Dendritic cell treated with granulocyte-macrophage colony-stimulating factor and Interleukin-4, amounts not matched to agents 40 ng/mL and 50 ng/mL, for 4 days (primary cell): ENCODE data around the gene COPB1.
A peak's percentile ranks its signal among the peaks of the same experiment; 100 is the strongest.
"Not testable (repeated sequence)": the region's sequence is repeated elsewhere in the genome, so short reads cannot be mapped to it uniquely, and the experiment has no call there.

ENCODE experiments used
- H3K27ac Mint-ChIP-seq: one replicate; pipeline ENCODE4 v1.8.0; 2022; ENCODE audit warnings: mild to moderate bottlenecking, mixed read lengths
- H3K27me3 Mint-ChIP-seq: one replicate; pipeline ENCODE4 v1.8.0; 2022; ENCODE audit warnings: mild to moderate bottlenecking, mixed read lengths
- H3K36me3 Mint-ChIP-seq: one replicate; pipeline ENCODE4 v1.8.0; 2022; ENCODE audit warnings: low read depth, mixed read lengths
- H3K4me1 Mint-ChIP-seq: one replicate; pipeline ENCODE4 v1.8.0; 2022; ENCODE audit warnings: low read depth, mixed read lengths
- H3K4me3 Mint-ChIP-seq: one replicate; pipeline ENCODE4 v1.8.0; 2022; ENCODE audit warnings: mild to moderate bottlenecking, moderate library complexity, mixed read lengths
- H3K9me3 Mint-ChIP-seq: one replicate; pipeline ENCODE4 v1.8.0; 2022; ENCODE audit warnings: mixed read lengths
- intact Hi-C: fragments of 100-400 bp; cut with micrococcal nuclease; formaldehyde crosslinking; loops from one replicate; pipeline ENCODE4 v1.15.0; 2022

Gene COPB1

GRCh38 chr11:14499560-14500180, at the start of gene COPB1:
Gene COPB1 (minus strand): TSS chr11:14499811. CDS start chr11:14498928, 883 bp downstream.
- Mint-ChIP-seq H3K4me1 (peaks cover 20% of the 10 kb centered on the region), H3K9me3 (no peaks in the 10 kb centered on the region), H3K27ac (peak within 1 kb of the TSS; percentile 91), H3K4me3 (peak within 1 kb of the TSS; percentile 95), H3K27me3 (no peaks in the 10 kb centered on the region), H3K36me3 (peaks cover 63% of the 10 kb centered on the region)
- intact Hi-C loops, result loop anchor here (1.0 to 5.0 kb wide), 2 partner anchors 21 to 37 kb away; partner anchors contain the start of gene PSMA1

GRCh38 chr11:14547440-14547839, 47.8 kb upstream of the COPB1 start:
- Mint-ChIP-seq H3K9me3 (no peaks in the 10 kb centered on the region), H3K27me3 (no peaks in the 10 kb centered on the region), H3K4me3 (no peak overlapping the region), H3K4me1 (peaks cover 20% of the 10 kb centered on the region), H3K36me3 (no peaks in the 10 kb centered on the region), H3K27ac (no peak overlapping the region)
- intact Hi-C loops, result no loop called here

GRCh38 chr11:14546672-14547071, 47.1 kb upstream of the COPB1 start:
- Mint-ChIP-seq H3K27ac (no peak overlapping the region), H3K4me3 (no peak overlapping the region), H3K9me3 (no peaks in the 10 kb centered on the region), H3K27me3 (no peaks in the 10 kb centered on the region), H3K4me1 (peaks cover 26% of the 10 kb centered on the region), H3K36me3 (no peaks in the 10 kb centered on the region)
- intact Hi-C loops, result no loop called here

GRCh38 chr11:14544611-14545010, 45.0 kb upstream of the COPB1 start:
- H3K4me1 Mint-ChIP-seq, result peaks cover 43% of the 10 kb centered on the region
- no peak overlapping the region for H3K4me3 Mint-ChIP-seq

GRCh38 chr11:14543260-14543659, 43.6 kb upstream of the COPB1 start:
- Mint-ChIP-seq H3K4me3 (no peak overlapping the region), H3K36me3 (no peaks in the 10 kb centered on the region), H3K9me3 (no peaks in the 10 kb centered on the region), H3K27ac (no peak overlapping the region), H3K27me3 (no peaks in the 10 kb centered on the region), H3K4me1 (peaks cover 45% of the 10 kb centered on the region)
- intact Hi-C loops, result no loop called here

More at GRCh38 chr11:14544611-14545010, 45.0 kb upstream of the COPB1 start:
- Mint-ChIP-seq H3K27ac (peak overlapping the region; percentile 65), H3K27me3 (no peaks in the 10 kb centered on the region), H3K9me3 (no peaks in the 10 kb centered on the region), H3K36me3 (no peaks in the 10 kb centered on the region)
- intact Hi-C loops, result no loop called here

GRCh38 chr11:14542324-14542723, 42.7 kb upstream of the COPB1 start:
- Mint-ChIP-seq H3K9me3 (no peaks in the 10 kb centered on the region), H3K27me3 (no peaks in the 10 kb centered on the region), H3K27ac (no peak overlapping the region), H3K4me1 (peaks cover 45% of the 10 kb centered on the region), H3K4me3 (no peak overlapping the region), H3K36me3 (no peaks in the 10 kb centered on the region)
- intact Hi-C loops, result no loop called here

GRCh38 chr11:14541192-14541947, 41.8 kb upstream of the COPB1 start:
- peak overlapping the region; percentile 72 for H3K27ac Mint-ChIP-seq
- H3K4me1 Mint-ChIP-seq, result peaks cover 45% of the 10 kb centered on the region
- H3K9me3 Mint-ChIP-seq, result no peaks in the 10 kb centered on the region
- intact Hi-C loops, result no loop called here
- H3K4me3 Mint-ChIP-seq, result no peak overlapping the region
- H3K27me3 Mint-ChIP-seq, result no peaks in the 10 kb centered on the region
- H3K36me3 Mint-ChIP-seq, result no peaks in the 10 kb centered on the region

- Mint-ChIP-seq H3K4me3 (no peak overlapping the region), H3K4me1 (peaks cover 32% of the 10 kb centered on the region), H3K36me3 (no peaks in the 10 kb centered on the region), H3K27me3 (no peaks in the 10 kb centered on the region), H3K9me3 (no peaks in the 10 kb centered on the region), H3K27ac (no peak overlapping the region)
- intact Hi-C loops, result loop anchor here (10.0 kb wide), 1 partner anchor 235 kb away; no protein-coding TSS in a partner anchor
Measured at GRCh38 chr11:14539982-14540421, 40.4 kb upstream of the COPB1 start.

GRCh38 chr11:14538926-14539554, 39.4 kb upstream of the COPB1 start:
- no peak overlapping the region for H3K4me3 Mint-ChIP-seq
- no peaks in the 10 kb centered on the region for H3K9me3 Mint-ChIP-seq
- intact Hi-C loops, result loop anchor here (10.0 kb wide), 1 partner anchor 236 kb away; no protein-coding TSS in a partner anchor
- H3K27me3 Mint-ChIP-seq, result no peaks in the 10 kb centered on the region
- peaks cover 28% of the 10 kb centered on the region for H3K4me1 Mint-ChIP-seq
- no peaks in the 10 kb centered on the region for H3K36me3 Mint-ChIP-seq
- no peak overlapping the region for H3K27ac Mint-ChIP-seq

- Mint-ChIP-seq H3K4me1 (peaks cover 28% of the 10 kb centered on the region), H3K36me3 (no peaks in the 10 kb centered on the region), H3K9me3 (no peaks in the 10 kb centered on the region), H3K27ac (no peak overlapping the region), H3K27me3 (no peaks in the 10 kb centered on the region), H3K4me3 (no peak overlapping the region)
- intact Hi-C loops, result loop anchor here (10.0 kb wide), 1 partner anchor 236 kb away; no protein-coding TSS in a partner anchor
Measured at GRCh38 chr11:14538271-14538925, 38.8 kb upstream of the COPB1 start.

- Mint-ChIP-seq H3K4me1 (peaks cover 22% of the 10 kb centered on the region), H3K27me3 (no peaks in the 10 kb centered on the region), H3K36me3 (no peaks in the 10 kb centered on the region), H3K9me3 (no peaks in the 10 kb centered on the region), H3K27ac (peak overlapping the region; percentile 41), H3K4me3 (peak overlapping the region; percentile 51)
- intact Hi-C loops, result loop anchor here (1.0 to 10.0 kb wide), 3 partner anchors 108 to 370 kb away; no protein-coding TSS in a partner anchor
Measured at GRCh38 chr11:14537134-14537599, 37.6 kb upstream of the COPB1 start.

- not testable (repeated sequence) for H3K4me1 Mint-ChIP-seq, H3K27me3 Mint-ChIP-seq, H3K9me3 Mint-ChIP-seq, H3K36me3 Mint-ChIP-seq, H3K4me3 Mint-ChIP-seq, H3K27ac Mint-ChIP-seq
- intact Hi-C loops, result loop anchor here (10.0 kb wide), 1 partner anchor 240 kb away; no protein-coding TSS in a partner anchor
Measured at GRCh38 chr11:14535166-14535565, 35.6 kb upstream of the COPB1 start.

GRCh38 chr11:14529951-14530350, 30.3 kb upstream of the COPB1 start:
- H3K27ac Mint-ChIP-seq, result no peak overlapping the region
- H3K27me3 Mint-ChIP-seq, result no peaks in the 10 kb centered on the region
- intact Hi-C loops, result loop anchor here (10.0 kb wide), 1 partner anchor 245 kb away; no protein-coding TSS in a partner anchor
- H3K36me3 Mint-ChIP-seq, result no peaks in the 10 kb centered on the region
- H3K9me3 Mint-ChIP-seq, result no peaks in the 10 kb centered on the region
- peaks cover 5% of the 10 kb centered on the region for H3K4me1 Mint-ChIP-seq
- H3K4me3 Mint-ChIP-seq, result no peak overlapping the region
